Pancreas (tissue), 10 donors: Measurements from ENCODE around the gene GPC6. TPM values are rescaled to one million over a fixed set of nuclear protein-coding genes. Genes with fewer than 3 reads are reported as not detected.

Experiments used
- ATAC-seq, 4 donors: fragments of 200-7000 bp; cut with Tn5 transposase; one replicate each; pipeline versions ENCODE4 v1.8.0 to v1.9.1; 2020; ENCODE audit warnings: mild to moderate bottlenecking in 4 of 4, moderate library complexity in 4 of 4
- DNase-seq, 6 donors: peaks; one replicate each; pipeline ENCODE4 v3.0.0-alpha.2; 2020
- FAIRE-seq: peaks from 2 replicates; lab custom pipeline; 2012; peaks lifted over from hg19 to GRCh38; lab: Jason Lieb, UNC
- H3K27ac ChIP-seq, 4 donors: fragments of 200-600 bp; sonication (generic); 1 replicate in 3 of 4; 2 replicates in 1 of 4; pipeline versions ENCODE4 v1.5.0 to v1.8.0; 2020
- H3K27me3 ChIP-seq, 4 donors: fragments of 200-600 bp; one replicate each; pipeline ENCODE4 v1.8.0; 2021
- H3K36me3 ChIP-seq, 3 donors: fragments of 200-600 bp; sonication (generic) in 1 of 3; one replicate each; pipeline versions ENCODE4 v1.5.0 to v1.8.0; 2020 to 2021
- H3K4me1 ChIP-seq, 3 donors: fragments of 200-600 bp; one replicate each; pipeline ENCODE4 v1.8.0; 2021
- H3K4me3 ChIP-seq, 4 donors: fragments of 200-600 bp; sonication (generic) in 2 of 4; one replicate each; pipeline versions ENCODE4 v1.5.0 to v1.8.0; 2020 to 2021
- H3K9me3 ChIP-seq, 4 donors: fragments of 200-600 bp; one replicate each; pipeline ENCODE4 v1.8.0; 2021
- CTCF ChIP-seq, 4 donors: fragments of 200-600 bp; sonication (generic) in 3 of 4; IDR thresholded peaks; one replicate each; pipeline versions ENCODE4 v1.5.0 to v1.8.0; 2021; ENCODE audit warnings: antibody characterized with exemption in 4 of 4
- WGBS, 2 donors: extraction: QIAGEN DNeasy Blood & Tissue Kit; methylation state at CpG; one replicate each; pipeline ENCODE4 v1.1.7; 2013; 5-methylcytosine and 5-hydroxymethylcytosine counted together
- intact Hi-C, 3 donors: fragments of 100-400 bp; cut with DNase I; formaldehyde crosslinking; loops; one replicate each; pipeline versions ENCODE4 v1.11.1 to v1.14.2; 2022
- polyA plus RNA-seq, 2 donors: library from polyadenylated mRNA; stranded (reverse); fragments of 200-250 nt; gene quantifications; one replicate each; pipeline ENCODE4 v1.2.3, GENCODE V29; 2013
- total RNA-seq, 6 donors: library from RNA; stranded (reverse); fragmentation: NEBNext Ultra II Directional in 4 of 6; extraction: Animal tissue kit (Norgen Biotek cat#: 25700) in 4 of 6; gene quantifications; one replicate each; pipeline versions ENCODE4 v1.2.1 to v1.2.4, GENCODE V29; 2021 to 2023
- donor health status: healthy with polysubstance abuse.
- donor health status: DM: no; HTN: no; CAD: no; lungs with moderate emphysema.
- donor health status: DM: no; HTN: no; CAD: no.
- donor health status: control.
- donor health status: control.
- donor health status: Bipolar disorder and iron deficiency.
- donor health status: DM: yes; HTN: yes; CAD: no.
- donor health status: DM: no; HTN: no; CAD: no.
- donor health status: DM: no; HTN: no; CAD: no.
- donor health status: DM: yes; HTN: yes; CAD: no.

The GPC6 gene
- total and polyA plus RNA-seq, 8 donors = 0.23 to 3.3 (median 1.2) TPM

GRCh38 chr13:94318418-94318817 is 1091.8 kb downstream of the GPC6 start:
- FAIRE-seq = no peak
- ATAC-seq = no peak
- intact Hi-C loops = no loop called here
- Histone ChIP-seq H3K27ac (no peak overlapping the region), H3K4me1 (no peaks in the 10 kb centered on the region), H3K27me3 (no peaks in the 10 kb centered on the region), H3K4me3 (no peak overlapping the region), H3K9me3 (no peaks in the 10 kb centered on the region), H3K36me3 (no peaks in the 10 kb centered on the region)
- WGBS, 2 donors = 90 to 96% methylated on average over 3 of the region's 3 CpGs
- no peak for TF ChIP-seq CTCF (IDR thresholded peaks at IDR 0.05)
- DNase-seq = no peak

GRCh38 chr13:94319501-94319900 is 1092.9 kb downstream of the GPC6 start:
- intact Hi-C loops = no loop called here
- FAIRE-seq (no peak), ATAC-seq (no peak), DNase-seq (no peak)
- Histone ChIP-seq H3K4me3 (no peak overlapping the region), H3K27ac (no peak overlapping the region), H3K9me3 (no peaks in the 10 kb centered on the region), H3K36me3 (no peaks in the 10 kb centered on the region), H3K4me1 (no peaks in the 10 kb centered on the region), H3K27me3 (no peaks in the 10 kb centered on the region)
- 82 to 92% methylated on average over 2 of the region's 2 CpGs for WGBS, 2 donors
- no peak for TF ChIP-seq CTCF (IDR thresholded peaks at IDR 0.05)

GRCh38 chr13:94322925-94323763 is 1096.5 kb downstream of the GPC6 start:
- Histone ChIP-seq H3K27me3 (no peaks in the 10 kb centered on the region), H3K36me3 (no peaks in the 10 kb centered on the region), H3K27ac (no peak overlapping the region), H3K4me1 (no peaks in the 10 kb centered on the region), H3K4me3 (no peak overlapping the region), H3K9me3 (no peaks in the 10 kb centered on the region)
- FAIRE-seq = no peak
- intact Hi-C loops = no loop called here
- no peak for ATAC-seq
- 84 to 92% methylated on average over 6 of the region's 6 CpGs for WGBS, 2 donors
- TF ChIP-seq CTCF (IDR thresholded peaks at IDR 0.05) = no peak
- DNase-seq = no peak

- intact Hi-C loops = no loop called here
- no peak for DNase-seq
- H3K36me3 ChIP-seq = no peaks in the 10 kb centered on the region
- no peak for FAIRE-seq
- H3K9me3 ChIP-seq = no peaks in the 10 kb centered on the region
- peak in 1 of 4 donors; percentile 60 for ATAC-seq
- no peak overlapping the region for H3K4me3 ChIP-seq
- H3K27ac ChIP-seq = no peak overlapping the region
- H3K4me1 ChIP-seq = no peaks in the 10 kb centered on the region
- no peaks in the 10 kb centered on the region for H3K27me3 ChIP-seq
- no peak for TF ChIP-seq CTCF (IDR thresholded peaks at IDR 0.05)
- 82 to 84% methylated on average over 10 of the region's 10 CpGs for WGBS, 2 donors
These were observed 1097.5 kb downstream of the GPC6 start for GRCh38 chr13:94323764-94324758.
